KMS-11 (cell line): ENCODE data around the gene SLC16A7.

ENCODE experiments used
- H2AFZ ChIP-seq: fragments of 200-600 bp; sonication (generic); 2 replicates; pipeline ENCODE4 v1.6.1; 2016; ENCODE audit warnings: antibody characterized with exemption, mixed run types, low read depth
- H3K27ac ChIP-seq: fragments of 200-600 bp; sonication (generic); 2 replicates; pipeline ENCODE4 v1.6.1; 2016; ENCODE audit warnings: mild to moderate bottlenecking, mixed run types
- H3K27me3 ChIP-seq: fragments of 200-600 bp; sonication (generic); 2 replicates; pipeline ENCODE4 v1.6.1; 2017; ENCODE audit warnings: mild to moderate bottlenecking, low read depth, mixed run types, moderate library complexity; ENCODE audit not compliant: insufficient read depth
- H3K36me3 ChIP-seq: fragments of 200-600 bp; sonication (generic); 2 replicates; pipeline ENCODE4 v1.6.1; 2017; ENCODE audit warnings: mild to moderate bottlenecking, mixed run types; ENCODE audit not compliant: insufficient read depth
- H3K4me1 ChIP-seq: fragments of 200-600 bp; sonication (generic); 2 replicates; pipeline ENCODE4 v1.6.1; 2016; ENCODE audit warnings: mild to moderate bottlenecking, low read depth, mixed run types; ENCODE audit not compliant: poor library complexity, severe bottlenecking
- H3K4me2 ChIP-seq: fragments of 200-600 bp; sonication (generic); 2 replicates; pipeline ENCODE4 v1.7.0; 2016; ENCODE audit warnings: mild to moderate bottlenecking, mixed run types
- H3K4me3 ChIP-seq: fragments of 200-600 bp; sonication (generic); IDR thresholded peaks from 2 replicates; pipeline ENCODE4 v1.6.1; 2017; ENCODE audit warnings: low read depth, low read length, mixed read lengths; ENCODE audit not compliant: insufficient read depth
- H3K79me2 ChIP-seq: fragments of 200-600 bp; sonication (generic); 2 replicates; pipeline ENCODE4 v1.6.1; 2016; ENCODE audit warnings: low read depth, mixed run types; ENCODE audit not compliant: insufficient read depth
- H3K9ac ChIP-seq: fragments of 200-600 bp; sonication (generic); 2 replicates; pipeline ENCODE4 v1.6.1; 2016; ENCODE audit warnings: mild to moderate bottlenecking, mixed run types
- H4K20me1 ChIP-seq: fragments of 200-600 bp; sonication (generic); 2 replicates; pipeline ENCODE4 v1.6.1; 2016; ENCODE audit warnings: mild to moderate bottlenecking, mixed run types; ENCODE audit not compliant: insufficient read depth
- TF ChIP-seq, protein P1 (sequence below): fragments of 200-600 bp; sonication (generic); conservative IDR thresholded peaks from 2 replicates; pipeline ENCODE4 v1.6.1; 2017; ENCODE audit warnings: low read depth, mild to moderate bottlenecking, antibody characterized with exemption, low read length, moderate library complexity, mixed read lengths

The SLC16A7 gene

DNA sequence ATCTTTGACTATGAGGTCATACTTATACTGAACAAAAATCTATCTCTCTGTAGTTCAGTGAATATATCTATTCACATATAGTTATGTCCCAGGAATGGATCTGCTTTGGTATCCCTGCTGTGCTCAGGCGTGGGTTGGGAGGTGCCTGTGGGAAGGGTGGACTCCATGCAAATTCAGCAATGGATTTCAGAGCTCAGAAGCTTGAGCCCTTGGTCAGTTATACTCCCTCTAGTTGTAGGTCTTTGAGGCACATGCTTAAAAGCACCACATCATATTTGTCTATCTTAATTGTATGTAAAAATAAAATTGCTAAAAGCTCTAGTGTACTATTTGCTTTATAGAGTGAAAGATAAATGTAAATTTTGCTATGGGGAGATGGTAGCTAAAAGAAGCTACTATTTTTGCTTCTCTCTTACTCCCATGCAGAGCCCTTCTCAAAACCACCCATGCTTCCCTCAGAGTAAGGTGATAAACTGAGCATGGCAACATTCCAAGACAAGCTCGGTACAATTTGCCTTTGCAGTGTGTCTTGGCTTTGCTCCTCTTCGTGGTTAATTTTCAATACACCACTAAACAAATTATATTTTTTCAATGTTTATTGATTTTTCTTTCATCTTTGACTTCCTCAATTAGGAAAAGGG is 54.9 kb downstream of the SLC16A7 start:
- Histone ChIP-seq H2AFZ (no peak overlapping the region), H3K4me1 (no peaks in the 10 kb centered on the region), H3K9ac (no peak overlapping the region), H3K4me3 (no peak overlapping the region), H3K79me2 (no peaks in the 10 kb centered on the region), H3K36me3 (no peaks in the 10 kb centered on the region), H3K4me2 (no peak overlapping the region), H3K27ac (no peak overlapping the region), H4K20me1 (no peaks in the 10 kb centered on the region), H3K27me3 (no peaks in the 10 kb centered on the region)
- TF ChIP-seq, protein P1, sequence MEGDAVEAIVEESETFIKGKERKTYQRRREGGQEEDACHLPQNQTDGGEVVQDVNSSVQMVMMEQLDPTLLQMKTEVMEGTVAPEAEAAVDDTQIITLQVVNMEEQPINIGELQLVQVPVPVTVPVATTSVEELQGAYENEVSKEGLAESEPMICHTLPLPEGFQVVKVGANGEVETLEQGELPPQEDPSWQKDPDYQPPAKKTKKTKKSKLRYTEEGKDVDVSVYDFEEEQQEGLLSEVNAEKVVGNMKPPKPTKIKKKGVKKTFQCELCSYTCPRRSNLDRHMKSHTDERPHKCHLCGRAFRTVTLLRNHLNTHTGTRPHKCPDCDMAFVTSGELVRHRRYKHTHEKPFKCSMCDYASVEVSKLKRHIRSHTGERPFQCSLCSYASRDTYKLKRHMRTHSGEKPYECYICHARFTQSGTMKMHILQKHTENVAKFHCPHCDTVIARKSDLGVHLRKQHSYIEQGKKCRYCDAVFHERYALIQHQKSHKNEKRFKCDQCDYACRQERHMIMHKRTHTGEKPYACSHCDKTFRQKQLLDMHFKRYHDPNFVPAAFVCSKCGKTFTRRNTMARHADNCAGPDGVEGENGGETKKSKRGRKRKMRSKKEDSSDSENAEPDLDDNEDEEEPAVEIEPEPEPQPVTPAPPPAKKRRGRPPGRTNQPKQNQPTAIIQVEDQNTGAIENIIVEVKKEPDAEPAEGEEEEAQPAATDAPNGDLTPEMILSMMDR = no peak

DNA sequence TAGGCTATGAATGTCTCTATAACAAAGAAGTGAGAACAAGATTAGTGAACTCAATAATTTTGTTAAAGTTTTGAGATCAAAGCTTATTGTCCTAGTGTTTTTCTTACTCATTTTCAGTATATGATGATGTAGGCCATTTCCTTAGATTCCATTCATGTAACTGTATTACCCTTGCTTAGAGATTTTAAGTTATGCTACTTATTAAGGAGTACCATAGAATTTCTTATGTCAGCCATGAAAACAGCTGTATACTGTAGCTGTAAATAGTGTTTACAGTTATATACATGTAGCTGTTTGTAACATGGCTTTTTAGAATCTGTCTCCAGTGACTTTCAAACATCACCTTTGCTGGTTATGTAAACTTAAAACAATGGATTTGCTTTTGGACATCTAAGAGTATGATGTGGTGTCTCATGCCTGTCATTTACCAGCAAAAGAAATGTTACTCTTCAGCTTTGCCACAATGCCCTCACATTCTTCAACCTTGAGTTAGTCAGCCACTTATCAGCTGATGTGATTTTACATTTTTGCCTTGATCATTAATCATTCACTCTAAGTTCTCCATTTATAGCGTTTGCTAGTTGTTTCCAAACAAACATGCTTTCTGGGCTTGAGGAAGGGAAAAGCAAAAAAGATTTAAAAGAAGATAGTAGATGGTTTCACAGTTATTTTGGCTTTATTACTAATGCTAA is 55.5 kb downstream of the SLC16A7 start:
- Histone ChIP-seq H3K4me1 (no peaks in the 10 kb centered on the region), H3K4me2 (no peak overlapping the region), H3K9ac (no peak overlapping the region), H4K20me1 (no peaks in the 10 kb centered on the region), H3K27ac (no peak overlapping the region), H3K79me2 (no peaks in the 10 kb centered on the region), H3K36me3 (no peaks in the 10 kb centered on the region), H2AFZ (no peak overlapping the region), H3K27me3 (no peaks in the 10 kb centered on the region), H3K4me3 (no peak overlapping the region)
- TF ChIP-seq, protein P1 = no peak

DNA sequence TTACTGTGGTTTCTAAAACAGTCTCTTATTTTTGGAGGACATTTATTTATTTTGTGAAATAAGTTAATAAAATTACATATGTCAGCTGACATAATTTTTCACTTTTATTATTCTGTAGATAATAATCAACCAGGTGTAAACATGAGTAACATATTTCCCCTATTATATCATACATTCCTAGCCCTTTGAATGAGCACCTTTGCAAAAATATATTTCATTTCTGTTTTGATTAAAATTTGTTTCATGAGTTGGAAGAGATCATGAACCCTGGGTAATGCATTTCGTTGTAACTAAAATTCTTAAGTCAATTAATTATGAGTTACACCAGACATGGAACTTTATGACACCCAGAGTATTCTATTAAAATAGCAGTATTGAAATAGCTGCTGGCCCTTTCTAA is 56.3 kb downstream of the SLC16A7 start:
- Histone ChIP-seq H3K79me2 (no peaks in the 10 kb centered on the region), H3K36me3 (no peaks in the 10 kb centered on the region), H2AFZ (no peak overlapping the region), H3K9ac (no peak overlapping the region), H3K4me2 (no peak overlapping the region), H3K4me3 (no peak overlapping the region), H3K27ac (no peak overlapping the region), H3K4me1 (no peaks in the 10 kb centered on the region), H4K20me1 (no peaks in the 10 kb centered on the region), H3K27me3 (no peaks in the 10 kb centered on the region)
- TF ChIP-seq, protein P1 = no peak

DNA sequence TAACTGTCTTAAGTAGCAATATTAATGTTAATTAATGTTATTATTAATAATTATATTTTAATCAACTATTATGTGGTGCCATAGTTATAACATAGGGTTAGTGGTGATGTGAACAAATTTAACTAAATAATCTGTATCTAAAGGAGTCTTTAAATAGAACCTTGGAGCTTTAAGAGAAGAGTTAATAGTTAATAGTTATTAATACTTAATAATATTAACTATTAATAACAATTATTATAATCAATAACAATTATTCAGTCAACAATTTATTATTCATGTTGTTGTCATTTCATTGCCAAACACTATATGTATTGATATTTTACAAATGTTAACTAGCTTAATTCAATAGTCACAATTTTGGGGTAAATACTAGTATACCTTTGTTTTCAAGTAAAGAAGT is 58.2 kb downstream of the SLC16A7 start:
- no peaks in the 10 kb centered on the region for H3K4me1 ChIP-seq
- H4K20me1 ChIP-seq = no peaks in the 10 kb centered on the region
- H3K4me3 ChIP-seq = no peak overlapping the region
- no peak overlapping the region for H3K27ac ChIP-seq
- TF ChIP-seq, protein P1 = no peak
- H2AFZ ChIP-seq = no peak overlapping the region
- no peaks in the 10 kb centered on the region for H3K27me3 ChIP-seq
- H3K79me2 ChIP-seq = no peaks in the 10 kb centered on the region
- H3K4me2 ChIP-seq = no peak overlapping the region
- H3K9ac ChIP-seq = no peak overlapping the region
- H3K36me3 ChIP-seq = no peaks in the 10 kb centered on the region
